AG09319 (cell line): Measurements from ENCODE around the gene TVP23A.
A peak's percentile ranks its signal among the peaks of the same experiment; 100 is the strongest.

Experiments
- DNase-seq: peaks from one replicate; pipeline ENCODE4 v3.0.0-alpha.2; 2010; ENCODE audit warnings: low read depth; ENCODE audit errors: extremely low read depth
- CTCF ChIP-seq: IDR thresholded peaks from 2 replicates; pipeline ENCODE4 v1.5.1; 2011; ENCODE audit warnings: low read depth, mild to moderate bottlenecking, inconsistent platforms, low read length, moderate library complexity

Gene TVP23A

GRCh38 chr16:10827691-10828341, 9.2 kb upstream of the TVP23A start:
- TF ChIP-seq CTCF, result no peak
- DNase-seq, result peak; percentile 63

- TF ChIP-seq CTCF, result no peak
- DNase-seq, result no peak
Observed at GRCh38 chr16:10824111-10824893, 5.7 kb upstream of the TVP23A start.

- DNase-seq, result no peak
- no peak for TF ChIP-seq CTCF
Observed at GRCh38 chr16:10822702-10823101, 4.1 kb upstream of the TVP23A start.

- no peak for TF ChIP-seq CTCF
- DNase-seq, result no peak
Observed at GRCh38 chr16:10820546-10820945, 2.0 kb upstream of the TVP23A start.

GRCh38 chr16:10817514-10817913, 1.1 kb downstream of the TVP23A start:
- DNase-seq, result no peak
- no peak for TF ChIP-seq CTCF

- no peak for DNase-seq
- no peak for TF ChIP-seq CTCF
Observed at GRCh38 chr16:10813099-10813455, 5.5 kb downstream of the TVP23A start.

- no peak for DNase-seq
- TF ChIP-seq CTCF, result no peak
Observed at GRCh38 chr16:10812312-10813098, 6.1 kb downstream of the TVP23A start.
